ENCODE results near the gene NTNG2.

DNA sequence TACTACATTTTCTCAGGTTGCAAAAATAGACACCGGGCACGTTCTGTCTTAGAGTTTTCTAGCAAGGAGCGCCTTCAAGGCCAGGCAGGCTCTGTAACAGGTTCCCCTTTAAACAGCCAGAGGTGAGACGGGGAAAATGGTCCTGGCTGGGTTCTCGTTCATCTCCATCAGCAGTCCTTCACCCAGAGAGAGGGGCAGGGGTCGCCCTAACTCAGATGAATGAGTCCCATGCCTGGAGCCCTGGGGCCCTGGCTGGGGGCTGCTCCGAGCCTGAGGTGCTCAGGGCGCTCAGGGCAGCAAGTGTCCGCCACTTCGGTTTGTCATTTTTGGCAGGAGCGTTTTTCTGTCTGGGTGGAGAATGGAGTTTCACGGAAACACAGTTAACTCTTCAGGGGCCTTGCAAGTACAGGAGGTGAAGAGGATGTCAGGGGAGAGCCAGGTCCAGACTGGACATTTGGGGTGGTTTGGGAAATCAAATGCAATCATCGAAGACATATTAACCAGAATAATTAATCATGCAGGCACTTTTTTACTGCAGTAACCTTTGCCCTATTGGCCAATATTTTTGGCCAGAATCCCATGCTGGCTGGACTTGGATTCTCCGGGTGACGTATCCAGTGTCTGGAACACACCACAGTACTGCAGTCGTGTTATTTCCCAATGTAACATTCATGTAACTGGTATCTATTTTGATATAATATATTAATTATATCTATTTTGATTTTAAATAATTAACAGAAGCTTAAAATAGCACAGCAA lies 2.9 kb downstream of the NTNG2 start:
- TF ChIP-seq EP300 (IDR thresholded peaks at IDR 0.05) (no peak), POLR2AphosphoS5 (IDR thresholded peaks at IDR 0.05) (peak in 1 of 2 donors; percentile 19), POLR2A (IDR thresholded peaks at IDR 0.05; ENCODE audit: low read depth) (no peak)
- TF ChIP-seq, protein P1, sequence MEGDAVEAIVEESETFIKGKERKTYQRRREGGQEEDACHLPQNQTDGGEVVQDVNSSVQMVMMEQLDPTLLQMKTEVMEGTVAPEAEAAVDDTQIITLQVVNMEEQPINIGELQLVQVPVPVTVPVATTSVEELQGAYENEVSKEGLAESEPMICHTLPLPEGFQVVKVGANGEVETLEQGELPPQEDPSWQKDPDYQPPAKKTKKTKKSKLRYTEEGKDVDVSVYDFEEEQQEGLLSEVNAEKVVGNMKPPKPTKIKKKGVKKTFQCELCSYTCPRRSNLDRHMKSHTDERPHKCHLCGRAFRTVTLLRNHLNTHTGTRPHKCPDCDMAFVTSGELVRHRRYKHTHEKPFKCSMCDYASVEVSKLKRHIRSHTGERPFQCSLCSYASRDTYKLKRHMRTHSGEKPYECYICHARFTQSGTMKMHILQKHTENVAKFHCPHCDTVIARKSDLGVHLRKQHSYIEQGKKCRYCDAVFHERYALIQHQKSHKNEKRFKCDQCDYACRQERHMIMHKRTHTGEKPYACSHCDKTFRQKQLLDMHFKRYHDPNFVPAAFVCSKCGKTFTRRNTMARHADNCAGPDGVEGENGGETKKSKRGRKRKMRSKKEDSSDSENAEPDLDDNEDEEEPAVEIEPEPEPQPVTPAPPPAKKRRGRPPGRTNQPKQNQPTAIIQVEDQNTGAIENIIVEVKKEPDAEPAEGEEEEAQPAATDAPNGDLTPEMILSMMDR (IDR thresholded peaks at IDR 0.05), result no peak
